Colonic mucosa (tissue), 4 donors: ENCODE data around the gene OLFM1. TPM values are rescaled to one million over a fixed set of nuclear protein-coding genes. Genes with fewer than 3 reads are reported as not detected.
"Not testable (repeated sequence)": the region's sequence is repeated elsewhere in the genome, so short reads cannot be mapped to it uniquely, and the experiment has no call there.

ENCODE experiments used
- DNase-seq: peaks from one replicate; pipeline ENCODE4 v3.0.0-alpha.2; 2020
- H3K27ac ChIP-seq: fragments of 200-600 bp; one replicate; pipeline ENCODE4 v1.8.0; 2021
- H3K27me3 ChIP-seq: fragments of 200-600 bp; one replicate; pipeline ENCODE4 v1.8.0; 2021
- H3K36me3 ChIP-seq: fragments of 200-600 bp; one replicate; pipeline ENCODE4 v1.8.0; 2021
- H3K4me1 ChIP-seq: fragments of 200-600 bp; one replicate; pipeline ENCODE4 v1.8.0; 2021; ENCODE audit warnings: mild to moderate bottlenecking
- H3K4me3 ChIP-seq: fragments of 200-600 bp; one replicate; pipeline ENCODE4 v1.8.0; 2021
- H3K9ac ChIP-seq, 2 donors: one replicate each; pipeline ENCODE4 v1.7.0; 2013; ENCODE audit warnings: control low read depth in 2 of 2, low read depth in 2 of 2, low read length in 2 of 2
- H3K9me3 ChIP-seq: fragments of 200-600 bp; one replicate; pipeline ENCODE4 v1.8.0; 2021
- intact Hi-C: fragments of 100-400 bp; cut with DNase I; formaldehyde crosslinking; loops from one replicate; pipeline ENCODE4 v1.14.1; 2022
- total RNA-seq, 2 donors: library from RNA; stranded (reverse); fragmentation: NEBNext Ultra II Directional in 1 of 2; extraction: Animal tissue kit (Norgen Biotek cat#: 25700) in 1 of 2; gene quantifications; one replicate each; pipeline ENCODE4 v1.2.1, GENCODE V29; 2021
- TF ChIP-seq, protein P1 (sequence below): fragments of 200-600 bp; IDR thresholded peaks from one replicate; pipeline ENCODE4 v1.8.0; 2022; ENCODE audit warnings: antibody characterized with exemption, mild to moderate bottlenecking
- donor health status: healthy.
- donor health status: DM: no; HTN: no; CAD: no.
- donor health status: DM: no; HTN: no; CAD: no.

Gene OLFM1
- total RNA-seq, 2 donors from 2014 or later = 3.8 to 8.9 TPM

DNA sequence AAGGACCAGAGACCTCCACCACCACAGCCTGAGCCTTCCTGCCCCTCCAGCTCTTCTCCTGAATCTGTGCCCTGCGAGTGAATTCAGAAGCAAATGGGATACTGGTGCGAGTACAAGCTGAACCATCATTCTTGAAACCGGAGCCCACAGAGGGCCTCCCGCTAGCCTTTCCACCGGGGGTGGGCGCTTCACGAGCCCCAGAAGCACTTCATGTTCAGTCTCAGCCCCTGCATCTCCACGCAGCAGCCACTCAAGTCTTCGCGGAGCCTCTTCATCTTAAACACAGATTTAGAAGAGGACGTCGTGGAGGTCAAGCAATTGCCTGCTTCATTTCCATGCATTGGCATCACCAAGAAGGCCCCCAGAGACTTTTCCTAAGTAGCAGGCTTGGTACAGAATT lies 26.0 kb upstream of the OLFM1 start:
- TF ChIP-seq, protein P1, sequence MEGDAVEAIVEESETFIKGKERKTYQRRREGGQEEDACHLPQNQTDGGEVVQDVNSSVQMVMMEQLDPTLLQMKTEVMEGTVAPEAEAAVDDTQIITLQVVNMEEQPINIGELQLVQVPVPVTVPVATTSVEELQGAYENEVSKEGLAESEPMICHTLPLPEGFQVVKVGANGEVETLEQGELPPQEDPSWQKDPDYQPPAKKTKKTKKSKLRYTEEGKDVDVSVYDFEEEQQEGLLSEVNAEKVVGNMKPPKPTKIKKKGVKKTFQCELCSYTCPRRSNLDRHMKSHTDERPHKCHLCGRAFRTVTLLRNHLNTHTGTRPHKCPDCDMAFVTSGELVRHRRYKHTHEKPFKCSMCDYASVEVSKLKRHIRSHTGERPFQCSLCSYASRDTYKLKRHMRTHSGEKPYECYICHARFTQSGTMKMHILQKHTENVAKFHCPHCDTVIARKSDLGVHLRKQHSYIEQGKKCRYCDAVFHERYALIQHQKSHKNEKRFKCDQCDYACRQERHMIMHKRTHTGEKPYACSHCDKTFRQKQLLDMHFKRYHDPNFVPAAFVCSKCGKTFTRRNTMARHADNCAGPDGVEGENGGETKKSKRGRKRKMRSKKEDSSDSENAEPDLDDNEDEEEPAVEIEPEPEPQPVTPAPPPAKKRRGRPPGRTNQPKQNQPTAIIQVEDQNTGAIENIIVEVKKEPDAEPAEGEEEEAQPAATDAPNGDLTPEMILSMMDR = no peak
- Histone ChIP-seq H3K4me1 (no peaks in the 10 kb centered on the region), H3K9ac (no peak overlapping the region), H3K27me3 (no peaks in the 10 kb centered on the region), H3K9me3 (no peaks in the 10 kb centered on the region), H3K4me3 (no peak overlapping the region), H3K36me3 (no peaks in the 10 kb centered on the region), H3K27ac (no peak overlapping the region)
- no peak for DNase-seq
- intact Hi-C loops = no loop called here

DNA sequence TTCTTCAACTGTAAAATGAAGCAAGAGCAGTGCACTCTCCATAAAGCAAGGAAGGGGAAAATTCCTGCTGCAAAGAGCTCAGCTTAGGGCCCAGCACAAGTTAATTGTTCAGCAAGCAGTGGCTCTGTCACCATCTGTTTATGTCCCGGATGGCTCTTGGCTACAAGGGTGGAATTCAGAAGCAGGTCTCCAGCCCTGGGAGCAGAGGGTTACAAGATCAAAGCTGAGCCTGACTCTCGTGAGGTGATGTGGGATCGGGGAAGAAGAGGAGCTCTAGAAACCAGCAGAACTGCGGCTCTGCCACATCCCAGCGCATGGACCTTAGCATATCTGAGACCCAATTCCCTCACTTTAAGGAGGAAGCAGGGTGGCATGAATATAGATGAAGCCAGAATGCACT lies 25.2 kb upstream of the OLFM1 start:
- no peaks in the 10 kb centered on the region for H3K4me1 ChIP-seq
- DNase-seq = no peak
- TF ChIP-seq, protein P1 = no peak
- intact Hi-C loops = no loop called here
- no peaks in the 10 kb centered on the region for H3K9me3 ChIP-seq
- H3K27me3 ChIP-seq = no peaks in the 10 kb centered on the region
- H3K4me3 ChIP-seq = no peak overlapping the region
- H3K9ac ChIP-seq = no peak overlapping the region
- H3K36me3 ChIP-seq = no peaks in the 10 kb centered on the region
- no peak overlapping the region for H3K27ac ChIP-seq

DNA sequence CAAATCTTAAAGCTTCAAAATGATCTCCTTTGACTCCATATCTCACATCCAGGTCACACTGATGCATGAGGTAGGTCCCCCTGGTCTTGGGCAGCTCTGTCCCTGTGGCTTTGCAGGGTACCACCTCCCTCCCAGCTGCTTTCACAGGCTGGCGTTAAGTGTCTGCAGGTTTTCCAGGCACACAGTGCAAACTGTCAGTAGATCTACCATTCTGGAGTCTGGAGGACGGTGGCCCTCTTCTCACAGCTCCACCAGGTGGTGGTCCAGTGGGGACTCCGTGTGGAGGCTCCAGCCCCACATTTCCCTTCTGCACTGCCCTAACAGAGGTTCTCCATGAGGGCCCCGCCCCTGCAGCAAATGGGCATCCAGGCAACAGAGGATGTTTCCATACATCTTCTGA lies 24.0 kb upstream of the OLFM1 start:
- H3K4me3 ChIP-seq, H3K27ac ChIP-seq, H3K4me1 ChIP-seq, H3K27me3 ChIP-seq, intact Hi-C loops, H3K9ac ChIP-seq, DNase-seq, H3K9me3 ChIP-seq, H3K36me3 ChIP-seq: not testable (repeated sequence)

DNA sequence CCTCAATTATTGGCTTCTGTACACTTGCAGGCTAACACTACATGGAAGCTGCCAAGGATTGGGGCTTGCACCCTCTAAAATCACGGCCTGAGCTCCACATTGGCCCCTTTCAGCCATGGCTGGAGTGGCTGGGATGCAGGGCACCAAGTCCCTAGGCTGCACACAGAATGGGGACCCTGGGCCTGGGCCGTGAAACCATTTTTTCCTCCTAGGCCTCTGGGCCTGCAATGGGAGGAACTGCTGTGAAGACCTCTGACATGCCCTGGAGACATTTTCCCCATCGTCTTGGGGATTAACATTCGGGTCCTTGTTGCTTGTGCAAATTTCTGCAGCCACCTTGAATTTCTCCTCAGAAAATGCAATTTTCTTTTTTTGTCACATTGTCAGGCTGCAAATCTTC lies 23.6 kb upstream of the OLFM1 start:
- DNase-seq, H3K27me3 ChIP-seq, H3K4me1 ChIP-seq, H3K9ac ChIP-seq, H3K36me3 ChIP-seq, intact Hi-C loops, H3K9me3 ChIP-seq, H3K27ac ChIP-seq, H3K4me3 ChIP-seq: not testable (repeated sequence)

DNA sequence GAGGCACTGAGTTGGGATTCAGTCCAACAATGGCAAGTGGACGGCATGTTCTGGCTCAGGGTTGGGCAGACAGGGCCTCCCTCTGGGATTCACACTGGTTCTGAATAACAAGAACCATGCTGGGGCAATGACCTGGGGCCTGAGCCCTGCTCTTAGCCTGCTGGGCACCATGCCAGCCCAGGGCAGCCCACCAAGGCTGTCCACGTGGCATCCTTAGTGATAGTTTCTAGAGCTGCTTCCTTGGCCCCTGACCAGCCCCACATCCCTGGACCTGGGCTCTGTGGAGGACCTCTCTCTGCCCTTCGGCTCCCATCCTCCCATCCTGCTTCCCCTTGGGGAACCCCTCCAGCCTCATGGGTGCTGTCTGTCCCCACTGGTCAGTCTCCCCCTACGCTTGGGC lies 22.3 kb upstream of the OLFM1 start:
- no peaks in the 10 kb centered on the region for H3K4me1 ChIP-seq
- intact Hi-C loops = no loop called here
- no peak for DNase-seq
- no peaks in the 10 kb centered on the region for H3K27me3 ChIP-seq
- H3K9me3 ChIP-seq = no peaks in the 10 kb centered on the region
- TF ChIP-seq, protein P1 = no peak
- H3K36me3 ChIP-seq = no peaks in the 10 kb centered on the region
- no peak overlapping the region for H3K27ac ChIP-seq
- no peak overlapping the region for H3K9ac ChIP-seq
- no peak overlapping the region for H3K4me3 ChIP-seq

DNA sequence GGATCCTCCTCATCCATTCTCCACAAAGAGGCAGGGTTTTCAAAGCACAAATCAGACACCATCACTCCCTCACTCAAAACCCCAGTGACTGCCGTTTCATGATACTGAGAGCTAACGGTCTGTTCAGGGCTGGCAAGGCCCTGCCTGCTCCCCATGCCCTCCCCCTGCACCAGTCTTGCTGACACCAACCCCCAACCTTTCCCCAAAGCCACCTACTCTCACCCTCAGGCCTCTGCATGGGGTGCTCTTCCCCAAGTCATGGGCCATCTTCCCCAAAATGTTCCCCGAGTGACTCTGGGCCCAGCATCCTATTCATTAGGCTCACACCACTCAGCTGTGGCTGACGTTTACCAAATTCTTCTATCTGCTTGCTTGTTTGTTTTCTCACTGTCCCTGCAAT lies 21.7 kb upstream of the OLFM1 start:
- TF ChIP-seq, protein P1 = no peak
- no peak for DNase-seq
- intact Hi-C loops = no loop called here
- H3K27ac ChIP-seq = no peak overlapping the region
- no peaks in the 10 kb centered on the region for H3K36me3 ChIP-seq
- no peaks in the 10 kb centered on the region for H3K4me1 ChIP-seq
- H3K9me3 ChIP-seq = no peaks in the 10 kb centered on the region
- H3K27me3 ChIP-seq = no peaks in the 10 kb centered on the region
- H3K9ac ChIP-seq = no peak overlapping the region
- H3K4me3 ChIP-seq = no peak overlapping the region

DNA sequence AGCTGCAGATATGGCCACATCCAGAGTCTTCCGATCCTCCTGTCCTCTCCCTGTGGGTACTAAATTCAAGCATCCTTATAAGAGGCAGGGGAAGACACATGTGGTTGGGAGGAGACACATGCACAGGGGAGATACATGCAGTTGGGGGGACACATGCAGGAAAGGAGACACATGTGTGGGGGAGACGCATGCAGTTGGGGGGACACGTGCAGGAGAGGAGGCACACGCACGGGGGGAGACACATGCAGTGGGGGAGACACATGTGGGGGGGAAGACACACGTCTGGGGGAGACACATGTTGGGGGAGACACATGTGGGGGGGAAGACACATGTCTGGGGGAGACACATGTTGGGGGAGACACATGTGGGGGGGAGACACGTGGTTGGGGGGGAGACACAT lies 21.2 kb upstream of the OLFM1 start:
- Histone ChIP-seq H3K4me1 (no peaks in the 10 kb centered on the region), H3K9me3 (no peaks in the 10 kb centered on the region), H3K27ac (no peak overlapping the region), H3K4me3 (no peak overlapping the region), H3K9ac (no peak overlapping the region), H3K36me3 (no peaks in the 10 kb centered on the region), H3K27me3 (no peaks in the 10 kb centered on the region)
- DNase-seq = no peak
- TF ChIP-seq, protein P1 = no peak
- intact Hi-C loops = no loop called here
